GM18508 (cell line): ENCODE results near the gene CD82.
"Not testable (repeated sequence)": the region's sequence is repeated elsewhere in the genome, so short reads cannot be mapped to it uniquely, and the experiment has no call there.

ENCODE experiments used
- ATAC-seq: cut with Tn5 transposase; IDR thresholded peaks from one replicate; pipeline ENCODE4 v1.9.1; 2021; ENCODE audit warnings: moderate number of reproducible peaks; ENCODE audit not compliant: insufficient read depth, unreplicated experiment

The CD82 gene

GRCh38 chr11:44559207-44559939 lies 6.1 kb upstream of the CD82 start:
- peak; percentile 76 for ATAC-seq

- not testable (repeated sequence) for ATAC-seq
Observed at GRCh38 chr11:44559940-44560300, 5.5 kb upstream of the CD82 start.

DNA sequence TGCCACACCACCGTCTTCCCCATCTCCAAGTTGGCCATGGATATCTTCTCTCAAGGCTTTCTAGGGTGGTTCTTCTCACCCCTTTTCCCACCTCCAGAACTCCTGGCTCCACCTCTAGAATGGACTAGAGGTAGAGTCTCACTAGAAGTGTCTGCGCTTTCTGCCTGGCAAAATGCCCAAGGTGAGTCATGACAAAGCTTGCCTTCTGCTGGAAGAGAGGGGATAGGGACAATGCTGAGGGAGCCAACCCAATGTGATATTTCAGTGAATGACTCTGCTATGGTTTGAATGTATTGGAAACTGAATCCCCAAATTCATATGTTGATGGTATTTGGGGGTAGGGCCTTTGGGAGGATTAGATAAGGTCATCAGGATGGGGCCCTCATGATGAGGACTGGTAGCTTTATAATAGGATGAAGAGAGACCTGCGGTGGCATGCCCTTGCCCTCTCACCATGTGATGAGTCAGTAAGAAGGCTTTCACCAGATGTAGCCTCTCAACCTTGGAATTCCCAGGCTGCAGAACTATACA lies 4.1 kb upstream of the CD82 start:
- no peak for ATAC-seq

DNA sequence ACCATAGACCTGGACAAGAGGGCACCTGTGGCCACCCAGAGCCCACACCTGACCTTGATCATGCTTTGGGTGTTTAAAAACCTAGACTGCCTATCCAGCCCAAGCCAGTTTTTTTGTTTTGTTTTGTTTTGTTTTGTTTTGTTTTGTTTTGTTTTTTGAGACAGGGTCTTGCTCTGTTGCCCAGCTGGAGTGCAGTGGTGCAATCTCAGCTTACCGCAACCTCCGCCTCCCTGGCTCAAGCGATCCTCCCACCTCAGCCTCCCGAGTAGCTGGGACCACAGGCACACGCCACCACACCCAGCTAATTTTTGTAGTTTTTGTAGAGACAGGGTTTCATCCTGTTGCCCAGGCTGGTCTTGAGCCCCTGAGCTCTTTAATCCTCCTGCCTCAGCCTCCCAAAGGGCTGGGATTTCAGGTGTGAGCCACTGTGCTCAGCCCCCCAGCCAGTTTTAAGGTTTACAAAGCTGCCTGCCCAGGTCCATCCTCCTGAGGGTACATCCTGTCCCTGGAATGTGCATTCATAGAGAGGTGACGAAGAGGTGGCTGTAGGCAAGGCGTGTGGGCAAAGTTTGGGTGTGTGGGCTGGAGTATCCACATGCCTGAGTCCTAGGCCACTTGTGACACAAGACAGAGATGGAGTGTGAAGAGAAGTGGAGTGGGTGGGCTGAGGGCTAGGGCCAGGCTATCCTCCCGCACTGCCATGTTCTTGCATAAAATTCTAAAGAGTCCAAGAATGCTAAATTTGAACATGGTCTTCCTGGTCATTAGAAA lies 3.3 kb upstream of the CD82 start:
- no peak for ATAC-seq

DNA sequence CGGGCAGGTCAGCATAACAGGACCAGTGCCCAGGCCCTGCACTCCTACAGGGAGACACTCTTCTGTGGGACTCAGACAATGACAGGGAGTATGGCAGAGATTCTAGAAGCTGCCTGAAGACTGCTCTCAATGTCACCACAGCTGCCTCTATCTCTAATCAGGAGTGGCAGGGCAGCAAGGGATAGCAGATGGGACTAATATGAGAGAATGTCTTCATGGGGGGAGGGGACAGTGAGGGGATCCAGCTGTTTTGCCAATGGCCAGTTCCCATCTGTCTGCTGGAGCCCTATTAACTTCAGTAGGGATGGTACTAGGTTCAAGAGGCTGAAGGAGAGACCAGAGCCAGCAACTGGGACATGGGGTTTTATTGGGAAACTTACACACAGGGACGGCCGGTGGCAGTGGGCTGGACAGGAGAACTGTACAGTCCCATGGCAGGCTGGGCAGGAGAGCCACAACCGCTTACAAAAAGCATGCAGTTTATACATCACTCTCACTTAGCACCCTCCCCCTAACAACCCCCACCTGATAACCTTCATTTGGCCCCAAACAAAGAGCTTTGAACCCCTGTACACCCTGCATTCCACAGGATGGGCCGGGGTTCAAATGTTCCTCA lies 2.5 kb upstream of the CD82 start:
- ATAC-seq, result no peak

DNA sequence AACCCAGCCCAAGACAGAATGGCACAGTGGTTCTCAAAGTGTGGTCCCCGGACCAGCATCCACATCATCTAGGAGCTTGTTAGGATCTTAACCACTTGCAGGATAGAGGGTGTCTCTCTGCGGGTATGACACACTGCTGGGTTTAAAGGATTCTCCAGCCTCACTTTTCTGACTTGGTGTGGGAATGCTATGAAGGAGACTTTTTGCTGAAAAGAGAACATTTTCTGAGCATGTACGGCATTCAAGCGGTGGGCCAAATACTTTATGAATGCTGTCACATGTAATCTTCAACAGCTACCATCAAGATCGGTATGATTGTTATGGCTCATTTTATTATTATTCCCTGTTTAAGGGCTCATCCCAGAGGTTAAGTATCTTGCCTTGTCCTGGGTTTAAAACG lies 1.8 kb upstream of the CD82 start:
- ATAC-seq, result no peak

DNA sequence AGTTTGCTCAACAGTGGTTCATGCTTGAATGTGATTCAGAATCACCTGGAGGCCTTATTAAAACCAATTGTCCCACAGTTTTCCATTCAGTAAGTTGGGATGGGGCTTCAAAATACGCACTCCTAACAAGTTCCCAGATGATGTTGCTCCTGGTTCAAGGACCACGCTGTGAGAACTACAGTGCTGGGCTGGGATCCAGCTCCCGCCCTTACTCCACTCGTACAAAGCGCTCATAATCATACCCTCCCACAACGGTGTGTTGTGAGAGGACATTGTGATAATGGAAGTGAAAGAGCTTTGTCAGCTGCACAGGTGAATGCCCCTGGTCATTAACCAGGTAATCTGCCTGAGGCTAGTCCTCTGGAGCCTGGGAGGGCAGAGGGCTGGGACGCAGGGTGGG lies 1.3 kb upstream of the CD82 start:
- no peak for ATAC-seq

DNA sequence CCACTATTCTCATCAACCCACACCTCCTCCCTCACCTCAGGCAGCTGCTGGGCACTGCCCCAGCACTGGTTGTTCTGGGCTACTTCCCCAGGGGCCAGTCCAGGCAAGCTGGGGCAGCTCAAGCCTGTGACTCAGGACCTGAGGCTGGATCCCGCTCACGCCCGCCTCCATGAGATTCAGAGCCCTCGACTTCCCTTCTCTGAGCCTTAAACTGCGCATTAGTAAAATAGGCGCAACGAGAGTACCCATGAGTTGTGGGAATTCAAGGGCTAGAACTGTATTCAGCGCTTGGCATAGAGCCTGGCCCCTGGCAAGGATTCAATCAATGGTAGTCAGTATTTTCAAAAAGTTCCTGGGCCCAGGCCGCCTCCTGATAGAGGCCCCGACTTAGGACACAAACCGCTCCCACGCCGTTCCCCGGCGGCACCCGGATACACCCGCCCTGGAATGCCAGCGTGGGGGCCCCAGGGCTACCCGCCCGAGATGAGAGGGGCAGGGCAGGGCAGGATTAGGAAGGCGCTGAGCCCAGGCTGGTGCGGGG lies 723 bp upstream of the CD82 start:
- ATAC-seq, result no peak

DNA sequence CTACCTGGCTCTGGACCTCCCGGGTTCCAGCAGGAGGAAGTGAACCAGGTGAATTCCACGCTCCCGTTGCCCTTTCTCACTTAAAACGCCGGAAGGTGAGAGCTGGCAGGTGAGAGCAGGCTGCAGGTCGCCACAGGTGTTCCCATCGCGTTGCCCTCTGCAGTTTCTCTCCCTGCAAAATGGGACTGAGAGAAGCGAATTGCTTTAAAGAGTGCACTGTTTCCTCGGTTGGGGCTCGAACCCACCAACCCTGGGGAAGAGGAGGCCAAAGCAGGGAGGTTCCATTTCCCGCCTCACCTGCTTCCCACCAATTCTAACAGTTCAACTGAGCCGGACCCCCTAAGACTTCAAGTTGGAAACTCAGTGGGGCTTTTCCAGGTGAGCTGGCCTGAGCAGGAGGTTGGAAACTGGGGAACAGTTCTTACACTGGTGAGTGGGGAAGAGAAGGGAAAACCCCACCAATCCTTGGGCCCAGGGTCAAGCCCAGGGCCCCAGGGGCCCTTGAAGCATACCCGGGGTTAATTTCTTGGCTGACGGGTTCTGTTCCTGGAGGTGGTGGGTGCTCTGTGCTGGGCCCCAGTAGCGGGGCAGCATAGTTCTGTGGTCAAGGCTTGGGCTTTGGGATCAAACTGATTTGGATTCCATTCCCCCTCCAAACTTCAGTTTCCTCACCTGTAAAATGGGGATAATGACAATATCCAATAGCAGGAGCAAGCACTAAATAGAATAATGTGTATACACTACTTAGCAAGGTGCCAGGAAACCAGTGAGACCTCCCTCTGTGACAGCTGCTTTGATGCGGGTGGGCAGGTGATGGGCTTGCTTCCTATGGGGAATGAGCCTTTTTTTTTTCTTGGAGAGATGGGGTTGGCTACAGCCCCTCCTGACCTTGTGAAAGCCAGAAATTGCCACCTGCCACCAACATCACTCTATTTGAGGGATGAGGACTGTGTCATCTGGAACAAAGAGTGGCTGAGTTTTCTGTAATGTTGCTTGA lies 788 bp downstream of the CD82 start:
- ATAC-seq, result no peak

DNA sequence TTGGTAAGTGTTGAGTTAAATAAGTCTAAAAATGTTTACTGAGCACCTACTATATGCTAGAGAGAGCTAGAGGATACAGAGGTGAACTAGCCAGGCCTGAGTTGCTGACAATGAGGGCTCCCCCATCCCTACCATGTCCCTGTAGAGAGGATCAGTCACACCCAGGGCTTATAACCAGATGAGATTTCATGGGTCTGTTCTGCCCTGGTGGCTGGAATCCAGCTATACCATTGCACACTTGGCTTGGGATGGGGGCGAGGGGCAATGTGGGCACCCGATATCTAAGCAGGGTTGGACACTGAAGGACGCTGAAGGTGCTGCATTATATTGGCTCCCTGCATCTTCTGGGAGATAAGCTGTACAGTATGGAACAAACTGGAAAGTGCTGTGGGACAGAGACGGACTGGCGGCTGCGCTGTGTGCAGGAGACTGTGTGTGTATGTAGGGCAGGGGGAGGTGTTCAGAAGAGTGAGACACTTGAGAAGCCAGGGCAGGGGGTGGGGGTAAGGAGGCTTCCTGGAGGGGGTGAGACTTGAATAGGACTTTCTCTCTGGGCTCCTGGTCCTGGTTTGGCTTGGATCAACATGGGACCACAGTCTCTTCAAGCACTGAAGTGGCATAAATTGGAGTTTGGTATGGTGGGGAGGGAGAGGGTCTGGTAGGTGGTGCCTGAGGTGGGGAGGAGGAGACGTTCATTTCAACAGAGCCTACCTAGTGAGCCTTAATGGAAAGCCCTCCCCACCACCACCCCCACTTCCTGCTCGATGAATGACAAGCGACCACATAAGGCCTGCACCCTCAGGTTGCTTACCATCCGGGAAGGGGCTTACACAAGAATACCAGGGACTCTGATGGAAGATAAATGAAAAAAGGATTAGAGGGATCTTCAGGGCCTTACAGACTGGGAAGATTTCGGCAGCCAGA lies 1.8 kb downstream of the CD82 start:
- no peak for ATAC-seq

GRCh38 chr11:44567876-44568256 lies 2.4 kb downstream of the CD82 start:
- ATAC-seq, result no peak

- no peak for ATAC-seq
Observed at GRCh38 chr11:44568331-44568657, 2.8 kb downstream of the CD82 start.

DNA sequence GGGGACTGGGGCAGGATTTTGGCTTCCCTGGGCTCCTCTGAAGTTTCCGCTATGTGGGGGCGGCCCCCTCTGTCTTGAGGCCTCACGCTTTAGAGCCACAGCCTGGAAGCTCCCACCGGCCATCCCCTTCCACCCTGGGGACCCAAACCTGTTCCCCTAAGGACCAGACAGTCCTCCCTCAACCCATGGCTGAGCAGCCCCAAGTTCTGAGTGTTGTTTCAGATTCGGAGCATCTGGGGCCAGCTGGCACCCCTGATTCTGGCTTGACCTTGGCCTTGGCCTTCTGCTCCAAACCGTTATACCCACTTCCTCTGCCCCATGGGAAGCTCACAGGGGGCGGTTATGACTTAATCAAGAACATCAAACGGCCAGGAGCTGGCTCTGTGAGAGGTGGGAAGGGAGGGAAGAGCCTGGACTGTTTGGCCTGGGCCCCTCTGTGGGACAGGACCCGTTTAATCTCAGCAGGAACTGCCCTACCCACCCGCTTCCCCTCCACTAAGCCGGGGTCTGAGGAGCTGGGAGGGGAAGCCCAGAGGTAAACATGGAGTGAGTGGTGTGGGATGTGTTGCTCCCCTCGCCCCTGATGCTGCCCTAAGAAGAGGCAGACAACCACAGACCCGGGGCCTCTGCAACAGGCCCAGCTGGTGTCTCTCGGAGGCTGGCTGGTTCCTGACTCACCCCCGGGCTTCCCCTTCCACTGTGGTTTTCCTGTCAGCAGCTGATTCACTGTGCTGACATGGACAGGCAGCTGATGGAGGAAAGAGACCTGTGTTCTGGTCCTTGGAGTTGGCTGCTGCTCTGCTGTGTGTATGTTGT lies 3.4 kb downstream of the CD82 start:
- ATAC-seq, result peak; percentile 43

- ATAC-seq, result no peak
Observed at GRCh38 chr11:44570411-44571155, 5.1 kb downstream of the CD82 start.

DNA sequence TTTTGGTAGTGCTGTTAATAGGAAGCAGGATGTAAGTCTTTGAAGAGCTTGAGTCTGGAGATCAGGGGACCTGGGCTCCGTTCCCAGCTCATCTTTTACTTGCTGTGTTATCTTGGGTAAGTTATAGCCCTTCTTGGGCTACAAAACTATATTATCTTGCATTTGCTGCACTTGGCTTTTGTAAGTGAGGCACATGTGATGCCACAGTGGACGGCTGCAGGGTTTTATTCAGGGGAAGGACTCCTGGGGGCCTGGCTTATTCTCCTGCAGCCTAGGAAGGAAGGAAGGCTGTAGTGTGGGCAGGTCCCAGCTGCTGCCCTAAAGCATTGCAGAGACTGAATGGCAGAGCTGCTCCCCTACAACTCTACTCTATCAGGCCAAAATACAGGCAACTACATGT lies 6.4 kb downstream of the CD82 start:
- no peak for ATAC-seq

GRCh38 chr11:44572436-44572835 lies 7.0 kb downstream of the CD82 start:
- no peak for ATAC-seq

DNA sequence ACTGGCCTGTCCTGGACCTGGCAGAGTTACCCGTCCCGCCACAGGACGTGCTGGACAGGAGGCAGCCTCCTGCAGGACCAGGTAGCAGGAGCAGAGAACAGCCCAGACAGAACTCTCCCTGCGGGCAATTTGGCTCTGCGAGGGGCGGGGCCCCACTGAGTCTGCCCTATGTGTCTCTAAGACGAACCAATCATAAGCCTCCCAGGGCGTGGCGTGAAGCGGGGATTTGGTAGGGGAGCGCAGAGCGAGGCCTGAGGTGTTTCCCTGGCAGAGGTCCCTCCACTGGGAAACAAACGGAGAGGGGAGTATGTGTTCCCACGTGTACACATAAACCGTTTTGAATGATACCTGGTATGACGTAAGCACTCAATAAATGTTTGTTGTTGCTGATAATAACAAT lies 7.4 kb downstream of the CD82 start:
- ATAC-seq, result no peak
